HepG2 (cell line): ENCODE results near the gene DSG2. TPM values are rescaled to one million over a fixed set of nuclear protein-coding genes. Genes with fewer than 3 reads are reported as not detected.
A peak's percentile ranks its signal among the peaks of the same experiment; 100 is the strongest.

ENCODE experiments used
- ATAC-seq: fragments of 200-7000 bp; cut with Tn5 transposase; 3 replicates; pipeline ENCODE4 v1.9.1; 2020; ENCODE audit warnings: mild to moderate bottlenecking, moderate library complexity
- BruUV-seq: library from RNA; stranded (reverse); fragments of 400-500 nt; replicated peaks from 2 replicates; lab custom pipeline; 2021; lab: Mats Ljungman, UMichigan
- CTCF ChIA-PET: fragments of 300-600 bp; formaldehyde crosslinking; extraction: SDS; loops from one replicate; lab custom pipeline; 2021; ENCODE audit warnings: low total read pairs, inconsistent platforms, low intra/inter-chr PET ratio; lab: Yijun Ruan, JAX
- POLR2A ChIA-PET: fragments of 350-600 bp; sonication (Branson Sonifier 250); formaldehyde crosslinking; loops from one replicate; lab custom pipeline; 2020; ENCODE audit warnings: antibody characterized with exemption, inconsistent platforms; lab: Yijun Ruan, JAX
- DNase-seq: peaks from one replicate; pipeline ENCODE4 v3.0.0-alpha.2; 2015; ENCODE audit warnings: low spot score
- FAIRE-seq: peaks from 3 replicates; lab custom pipeline; 2011; peaks lifted over from hg19 to GRCh38; lab: Jason Lieb, UNC
- H2AFZ ChIP-seq: one replicate; pipeline ENCODE4 v1.6.1; 2011; ENCODE audit warnings: low read length, inconsistent platforms
- H3K27ac ChIP-seq: fragments of 300-600 bp; 3 replicates; pipeline ENCODE4 v1.8.0; 2011; ENCODE audit warnings: mixed run types, mild to moderate bottlenecking, mixed read lengths, low read length, inconsistent platforms; ENCODE audit not compliant: insufficient read depth; ENCODE audit errors: extremely low read length
- H3K27me3 ChIP-seq, 2 experiments: fragments of 200-600 bp in 1 of 2; 2 replicates in 1 of 2; 3 replicates in 1 of 2; pipeline versions ENCODE4 v1.6.0 to v1.8.0; 2011; ENCODE audit warnings: low read length in 2 of 2, mild to moderate bottlenecking in 2 of 2, moderate library complexity in 2 of 2, inconsistent platforms in 1 of 2; ENCODE audit not compliant: insufficient read depth in 2 of 2, control insufficient read depth in 1 of 2
- H3K36me3 ChIP-seq, 2 experiments: fragments of 200-600 bp in 1 of 2; replicated peaks in 1 of 2; 2 replicates in 1 of 2; 3 replicates in 1 of 2; pipeline versions ENCODE4 v1.5.1 to v1.8.0; 2011; ENCODE audit warnings: low read length in 2 of 2, inconsistent platforms in 1 of 2; ENCODE audit not compliant: insufficient read depth in 2 of 2, control insufficient read depth in 1 of 2
- H3K4me1 ChIP-seq: 2 replicates; pipeline ENCODE4 v1.5.1; 2012; ENCODE audit warnings: low read length, inconsistent platforms; ENCODE audit not compliant: insufficient read depth
- H3K4me2 ChIP-seq: 2 replicates; pipeline ENCODE4 v1.6.0; 2011; ENCODE audit warnings: low read depth, low read length, inconsistent platforms
- H3K4me3 ChIP-seq, 3 experiments: fragments of 200-600 bp in 1 of 3; sonication (generic), shearing (Covaris generic) in 1 of 3; replicated peaks in 1 of 3; 2 replicates each; pipeline ENCODE4 v1.5.1; 2011 to 2016; ENCODE audit warnings: low read length in 3 of 3, inconsistent platforms in 2 of 3, low read depth in 2 of 3, mild to moderate bottlenecking in 2 of 3, control low read depth in 1 of 3, mixed read lengths in 1 of 3; ENCODE audit not compliant: insufficient read depth in 1 of 3
- H3K79me2 ChIP-seq: one replicate; pipeline ENCODE4 v1.6.1; 2011; ENCODE audit warnings: low read length, inconsistent platforms; ENCODE audit not compliant: insufficient read depth
- H3K9ac ChIP-seq: 2 replicates; pipeline ENCODE4 v1.6.0; 2011; ENCODE audit warnings: mild to moderate bottlenecking, low read depth, low read length, inconsistent platforms; ENCODE audit not compliant: insufficient read depth
- H3K9me3 ChIP-seq: 2 replicates; pipeline ENCODE4 v1.5.1; 2012; ENCODE audit warnings: mild to moderate bottlenecking, low read length
- H4K20me1 ChIP-seq: 2 replicates; pipeline ENCODE4 v1.6.0; 2011; ENCODE audit warnings: inconsistent platforms, mild to moderate bottlenecking, low read length, moderate library complexity; ENCODE audit not compliant: insufficient read depth
- ARHGAP35 ChIP-seq: sonication (generic); formaldehyde crosslinking; IDR thresholded peaks from 2 replicates; pipeline ENCODE4 v1.9.0; 2022; ENCODE audit warnings: mild to moderate bottlenecking, inconsistent platforms, moderate library complexity, missing genetic modification reagents, borderline replicate concordance
- GATAD2A ChIP-seq: IDR thresholded peaks from 2 replicates; pipeline ENCODE4 v1.6.1; 2016
- HCFC1 ChIP-seq: fragments of 150-350 bp; IDR thresholded peaks from 2 replicates; pipeline ENCODE4 v1.6.1; 2014; ENCODE audit warnings: low read depth, low read length
- KDM5A ChIP-seq: fragments of 200-600 bp; sonication (generic); IDR thresholded peaks from 2 replicates; pipeline ENCODE4 v1.7.0; 2018; ENCODE audit warnings: antibody characterized with exemption, mild to moderate bottlenecking, low read length, borderline replicate concordance
- KLF9 ChIP-seq: IDR thresholded peaks from 2 replicates; pipeline ENCODE4 v1.6.1; 2016; ENCODE audit warnings: low read depth
- NR2F6 ChIP-seq, 2 experiments: IDR thresholded peaks; 2 replicates each; pipeline ENCODE4 v1.6.1; 2016; ENCODE audit warnings: antibody characterized with exemption in 1 of 2, mild to moderate bottlenecking in 1 of 2
- RBFOX2 ChIP-seq: fragments of 200-400 bp; formaldehyde crosslinking; IDR thresholded peaks from 2 replicates; pipeline ENCODE4 v1.6.1; 2017; ENCODE audit warnings: low read depth, mild to moderate bottlenecking, low read length
- RFXANK ChIP-seq: IDR thresholded peaks from 2 replicates; pipeline ENCODE4 v1.6.1; 2016
- SETDB1 ChIP-seq: sonication (generic); formaldehyde crosslinking; IDR thresholded peaks from 2 replicates; pipeline ENCODE4 v1.5.1; 2020; ENCODE audit warnings: missing genetic modification reagents, mild to moderate bottlenecking, borderline replicate concordance
- SPEN ChIP-seq: sonication (generic); formaldehyde crosslinking; IDR thresholded peaks from 2 replicates; pipeline ENCODE4 v1.5.1; 2020; ENCODE audit warnings: low read depth, mild to moderate bottlenecking, missing genetic modification reagents
- TCF7L2 ChIP-seq: IDR thresholded peaks from 2 replicates; pipeline ENCODE4 v1.6.1; 2011; ENCODE audit warnings: mild to moderate bottlenecking, low read depth, low read length, moderate library complexity
- ZBTB38 ChIP-seq: sonication (generic); formaldehyde crosslinking; IDR thresholded peaks from 2 replicates; pipeline ENCODE4 v1.5.1; 2020; ENCODE audit warnings: mild to moderate bottlenecking, missing genetic modification reagents
- ZNF354B ChIP-seq: sonication (generic); formaldehyde crosslinking; IDR thresholded peaks from 2 replicates; pipeline ENCODE4 v1.8.0; 2022; ENCODE audit warnings: mild to moderate bottlenecking, missing genetic modification reagents
- ZNF703 ChIP-seq: sonication (generic); formaldehyde crosslinking; IDR thresholded peaks from 2 replicates; pipeline ENCODE4 v1.5.1; 2020; ENCODE audit warnings: missing genetic modification reagents, mild to moderate bottlenecking, moderate library complexity, borderline replicate concordance
- whole genome bisulfite sequencing: methylation state at CpG from one replicate; pipeline ENCODE4 v1.1.6; 2017; ENCODE audit warnings: low lambda C conversion rate; 5-methylcytosine and 5-hydroxymethylcytosine counted together
- in situ Hi-C: cut with HindIII; loops from 2 replicates; pipeline ENCODE4 v1.10.0; 2017; ENCODE audit warnings: low pct_unique_long_range_greater_than_20kb; ENCODE audit not compliant: extremely low pct_ligation_motif_present
- intact Hi-C: fragments of 100-400 bp; cut with micrococcal nuclease; formaldehyde crosslinking; loops from one replicate; pipeline ENCODE4 v1.10.0; 2022; ENCODE audit not compliant: unreplicated experiment
- polyA plus RNA-seq, 8 experiments: library from polyadenylated mRNA; depleted of rRNA in 3 of 8; stranded (reverse) in 7 of 8; unstranded in 1 of 8; fragments of >200 nt; fragmentation: Illumina TruSeq in 4 of 8; extraction: Trizol in 4 of 8; gene quantifications; 2 replicates each; pipeline versions ENCODE4 v1.2.1 to v1.2.3, GENCODE V29; 2011 to 2016; ENCODE audit warnings: low read depth in 4 of 8, missing spikeins in 1 of 8, mixed read lengths in 1 of 8; ENCODE audit not compliant: insufficient read depth in 1 of 8
- total RNA-seq, 5 experiments: library from RNA; depleted of rRNA; stranded (reverse); fragments of >200 nt; fragmentation: Illumina TruSeq; extraction: Trizol; gene quantifications; 2 replicates each; pipeline ENCODE4 v1.2.3, GENCODE V29; 2016; ENCODE audit warnings: low read depth in 1 of 5
- TF ChIP-seq, protein P1 (sequence below), 2 experiments: IDR thresholded peaks; 2 replicates each; pipeline ENCODE4 v1.6.1; 2011 to 2012; ENCODE audit warnings: low read length in 2 of 2, borderline replicate concordance in 1 of 2, low read depth in 1 of 2, mild to moderate bottlenecking in 1 of 2, moderate library complexity in 1 of 2
- TF ChIP-seq, protein P2 (sequence below): sonication (generic); formaldehyde crosslinking; IDR thresholded peaks from 2 replicates; pipeline ENCODE4 v1.4.0; 2020; ENCODE audit warnings: mild to moderate bottlenecking, missing genetic modification reagents
- TF ChIP-seq, protein P3 (sequence below): sonication (generic); formaldehyde crosslinking; conservative IDR thresholded peaks from 2 replicates; pipeline ENCODE4 v1.4.0; 2020; ENCODE audit warnings: missing genetic modification reagents
- TF ChIP-seq, protein P4 (sequence below): sonication (generic); formaldehyde crosslinking; IDR thresholded peaks from 2 replicates; pipeline ENCODE4 v1.4.0; 2020; ENCODE audit warnings: missing genetic modification reagents; ENCODE audit errors: not compliant biosample characterization

DSG2 gene
- total and polyA plus RNA-seq, 2 of the 13 experiments (the other 11 are each of a cell fraction or from before 2014, with no cell fraction given): 23.3 to 66.7 TPM

DNA sequence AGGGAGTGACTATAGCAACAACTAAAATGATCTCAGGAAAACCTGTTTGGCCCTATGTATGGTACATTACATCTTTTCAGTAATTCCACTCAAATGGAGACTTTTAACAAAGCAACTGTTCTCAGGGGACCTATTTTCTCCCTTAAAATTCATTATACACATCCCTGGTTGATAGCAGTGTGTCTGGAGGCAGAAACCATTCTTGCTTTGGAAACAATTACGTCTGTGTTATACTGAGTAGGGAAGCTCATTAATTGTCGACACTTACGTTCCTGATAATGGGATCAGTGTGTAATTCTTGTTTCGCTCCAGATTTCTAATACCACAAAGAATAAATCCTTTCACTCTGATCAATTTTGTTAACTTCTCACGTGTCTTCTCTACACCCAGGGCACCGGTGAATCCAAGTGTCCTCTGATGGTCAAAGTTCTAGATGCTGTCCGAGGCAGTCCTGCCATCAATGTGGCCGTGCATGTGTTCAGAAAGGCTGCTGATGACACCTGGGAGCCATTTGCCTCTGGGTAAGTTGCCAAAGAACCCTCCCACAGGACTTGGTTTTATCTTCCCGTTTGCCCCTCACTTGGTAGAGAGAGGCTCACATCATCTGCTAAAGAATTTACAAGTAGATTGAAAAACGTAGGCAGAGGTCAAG lies 94.7 kb downstream of the DSG2 start:
- FAIRE-seq: peak; percentile 28
- Histone ChIP-seq H3K36me3 (peaks cover 2 to 28% of the 10 kb centered on the region in 2 experiments; a peak in 3 of 5 replicates), H3K9ac (peak overlapping the region; percentile 70), H3K27ac (peak overlapping the region; percentile 64), H3K4me3 (peak overlapping the region; percentile 50 to 64 (median 59)), H3K9me3 (no peaks in the 10 kb centered on the region), H3K4me2 (peak overlapping the region; percentile 77), H4K20me1 (no peaks in the 10 kb centered on the region), H2AFZ (no peak overlapping the region), H3K4me1 (peaks cover 95% of the 10 kb centered on the region), H3K27me3 (no peaks in the 10 kb centered on the region), H3K79me2 (peaks cover 7% of the 10 kb centered on the region)
- no peak for DNase-seq
- ChIA-PET CTCF (no interaction called here), POLR2A (interaction anchor here (1.1 to 2.2 kb wide), 11 partner anchors 14 to 492 kb away, joined by 3 to 19 read pairs (median 6); partner anchors contain the start of gene TRAPPC8)
- in situ Hi-C loops: no loop called here
- 90% methylated on average over 10 of the region's 10 CpGs for WGBS
- no peak for ATAC-seq
- BruUV-seq: no TSS peak
- intact Hi-C loops: loop anchor here (5.0 to 10.0 kb wide), 2 partner anchors 35 to 92 kb away; partner anchors contain the start of gene B4GALT6
- TF ChIP-seq, protein P1, sequence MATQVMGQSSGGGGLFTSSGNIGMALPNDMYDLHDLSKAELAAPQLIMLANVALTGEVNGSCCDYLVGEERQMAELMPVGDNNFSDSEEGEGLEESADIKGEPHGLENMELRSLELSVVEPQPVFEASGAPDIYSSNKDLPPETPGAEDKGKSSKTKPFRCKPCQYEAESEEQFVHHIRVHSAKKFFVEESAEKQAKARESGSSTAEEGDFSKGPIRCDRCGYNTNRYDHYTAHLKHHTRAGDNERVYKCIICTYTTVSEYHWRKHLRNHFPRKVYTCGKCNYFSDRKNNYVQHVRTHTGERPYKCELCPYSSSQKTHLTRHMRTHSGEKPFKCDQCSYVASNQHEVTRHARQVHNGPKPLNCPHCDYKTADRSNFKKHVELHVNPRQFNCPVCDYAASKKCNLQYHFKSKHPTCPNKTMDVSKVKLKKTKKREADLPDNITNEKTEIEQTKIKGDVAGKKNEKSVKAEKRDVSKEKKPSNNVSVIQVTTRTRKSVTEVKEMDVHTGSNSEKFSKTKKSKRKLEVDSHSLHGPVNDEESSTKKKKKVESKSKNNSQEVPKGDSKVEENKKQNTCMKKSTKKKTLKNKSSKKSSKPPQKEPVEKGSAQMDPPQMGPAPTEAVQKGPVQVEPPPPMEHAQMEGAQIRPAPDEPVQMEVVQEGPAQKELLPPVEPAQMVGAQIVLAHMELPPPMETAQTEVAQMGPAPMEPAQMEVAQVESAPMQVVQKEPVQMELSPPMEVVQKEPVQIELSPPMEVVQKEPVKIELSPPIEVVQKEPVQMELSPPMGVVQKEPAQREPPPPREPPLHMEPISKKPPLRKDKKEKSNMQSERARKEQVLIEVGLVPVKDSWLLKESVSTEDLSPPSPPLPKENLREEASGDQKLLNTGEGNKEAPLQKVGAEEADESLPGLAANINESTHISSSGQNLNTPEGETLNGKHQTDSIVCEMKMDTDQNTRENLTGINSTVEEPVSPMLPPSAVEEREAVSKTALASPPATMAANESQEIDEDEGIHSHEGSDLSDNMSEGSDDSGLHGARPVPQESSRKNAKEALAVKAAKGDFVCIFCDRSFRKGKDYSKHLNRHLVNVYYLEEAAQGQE (IDR thresholded peaks at IDR 0.05; ENCODE audit: borderline replicate concordance in 1 of 2, low read depth in 1 of 2, low read length in 2 of 2): no peak
- no peak for TF ChIP-seq KLF9 (CRISPR knock-in tag)
- TF ChIP-seq GATAD2A (CRISPR knock-in tag): no peak
- no peak for TF ChIP-seq KDM5A
- no peak for TF ChIP-seq NR2F6 (IDR thresholded peaks at IDR 0.05)
- TF ChIP-seq NR2F6 (CRISPR knock-in tag; IDR thresholded peaks at IDR 0.05): no peak
- peak; percentile 62; the same call in 1 of the 2 replicates for TF ChIP-seq ZBTB38
- no peak for TF ChIP-seq RFXANK (CRISPR knock-in tag)
- TF ChIP-seq ZNF703 (CRISPR knock-in tag): no peak
- TF ChIP-seq SETDB1 (CRISPR knock-in tag): no peak
- TF ChIP-seq, protein P2, sequence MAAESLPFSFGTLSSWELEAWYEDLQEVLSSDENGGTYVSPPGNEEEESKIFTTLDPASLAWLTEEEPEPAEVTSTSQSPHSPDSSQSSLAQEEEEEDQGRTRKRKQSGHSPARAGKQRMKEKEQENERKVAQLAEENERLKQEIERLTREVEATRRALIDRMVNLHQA (CRISPR knock-in tag): no peak
- TF ChIP-seq SPEN: no peak
- TF ChIP-seq RBFOX2: peak; percentile 60; the same call in 1 of the 2 replicates
- TF ChIP-seq, protein P3, sequence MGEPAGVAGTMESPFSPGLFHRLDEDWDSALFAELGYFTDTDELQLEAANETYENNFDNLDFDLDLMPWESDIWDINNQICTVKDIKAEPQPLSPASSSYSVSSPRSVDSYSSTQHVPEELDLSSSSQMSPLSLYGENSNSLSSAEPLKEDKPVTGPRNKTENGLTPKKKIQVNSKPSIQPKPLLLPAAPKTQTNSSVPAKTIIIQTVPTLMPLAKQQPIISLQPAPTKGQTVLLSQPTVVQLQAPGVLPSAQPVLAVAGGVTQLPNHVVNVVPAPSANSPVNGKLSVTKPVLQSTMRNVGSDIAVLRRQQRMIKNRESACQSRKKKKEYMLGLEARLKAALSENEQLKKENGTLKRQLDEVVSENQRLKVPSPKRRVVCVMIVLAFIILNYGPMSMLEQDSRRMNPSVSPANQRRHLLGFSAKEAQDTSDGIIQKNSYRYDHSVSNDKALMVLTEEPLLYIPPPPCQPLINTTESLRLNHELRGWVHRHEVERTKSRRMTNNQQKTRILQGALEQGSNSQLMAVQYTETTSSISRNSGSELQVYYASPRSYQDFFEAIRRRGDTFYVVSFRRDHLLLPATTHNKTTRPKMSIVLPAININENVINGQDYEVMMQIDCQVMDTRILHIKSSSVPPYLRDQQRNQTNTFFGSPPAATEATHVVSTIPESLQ (CRISPR knock-in tag): no peak
- TF ChIP-seq ARHGAP35 (CRISPR knock-in tag): no peak
- TF ChIP-seq, protein P4, sequence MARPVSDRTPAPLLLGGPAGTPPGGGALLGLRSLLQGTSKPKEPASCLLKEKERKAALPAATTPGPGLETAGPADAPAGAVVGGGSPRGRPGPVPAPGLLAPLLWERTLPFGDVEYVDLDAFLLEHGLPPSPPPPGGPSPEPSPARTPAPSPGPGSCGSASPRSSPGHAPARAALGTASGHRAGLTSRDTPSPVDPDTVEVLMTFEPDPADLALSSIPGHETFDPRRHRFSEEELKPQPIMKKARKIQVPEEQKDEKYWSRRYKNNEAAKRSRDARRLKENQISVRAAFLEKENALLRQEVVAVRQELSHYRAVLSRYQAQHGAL (CRISPR knock-in tag): no peak
- TF ChIP-seq HCFC1: no peak
- no peak for TF ChIP-seq ZNF354B
- no peak for TF ChIP-seq TCF7L2
